Endothelial cell of umbilical vein (primary cell): Measurements from ENCODE around the gene ZP3. TPM values are rescaled to one million over a fixed set of nuclear protein-coding genes. Genes with fewer than 3 reads are reported as not detected.

Experiments
- BruUV-seq: library from RNA; stranded (reverse); fragments of 400-500 nt; replicated peaks from 2 replicates; lab custom pipeline; 2021; lab: Mats Ljungman, UMichigan
- CTCF ChIA-PET: fragments of 300-600, 350-600 bp; sonication (Branson Sonifier 250); formaldehyde crosslinking; loops from one replicate; lab custom pipeline; 2021; ENCODE audit warnings: antibody characterized with exemption, inconsistent platforms; lab: Charles Lee
- POLR2A ChIA-PET: fragments of 300-600, 350-600 bp; sonication (Branson Sonifier 250); formaldehyde crosslinking; loops from one replicate; lab custom pipeline; 2021; ENCODE audit warnings: antibody characterized with exemption, inconsistent platforms; lab: Charles Lee
- DNase-seq: peaks from one replicate; pipeline ENCODE4 v3.0.0-alpha.2; 2011; ENCODE audit warnings: low read depth, low spot score
- FAIRE-seq: peaks from 2 replicates; lab custom pipeline; 2011; peaks lifted over from hg19 to GRCh38; lab: Jason Lieb, UNC
- H2AFZ ChIP-seq: 2 replicates; pipeline ENCODE4 v1.6.0; 2012; ENCODE audit warnings: low read depth, low read length, control low read depth, inconsistent platforms
- H3K27ac ChIP-seq: 2 replicates; pipeline ENCODE4 v1.5.1; 2011; ENCODE audit warnings: low read depth, mild to moderate bottlenecking, control low read depth, low read length, moderate library complexity; ENCODE audit not compliant: insufficient read depth
- H3K27me3 ChIP-seq, 2 experiments: 2 replicates each; pipeline versions ENCODE4 v1.6.0 to v1.6.1; 2011; ENCODE audit warnings: low read length in 2 of 2, mixed read lengths in 1 of 2; ENCODE audit not compliant: control insufficient read depth in 2 of 2, insufficient read depth in 2 of 2
- H3K36me3 ChIP-seq, 2 experiments: 2 replicates in 1 of 2; 3 replicates in 1 of 2; pipeline ENCODE4 v1.5.1; 2011; ENCODE audit warnings: low read length in 2 of 2, mild to moderate bottlenecking in 1 of 2, moderate library complexity in 1 of 2; ENCODE audit not compliant: control insufficient read depth in 2 of 2, insufficient read depth in 2 of 2; ENCODE audit errors: extremely low read depth in 1 of 2
- H3K4me1 ChIP-seq: 3 replicates; pipeline ENCODE4 v1.5.1; 2011; ENCODE audit warnings: mild to moderate bottlenecking, low read length; ENCODE audit not compliant: control insufficient read depth, insufficient read depth; ENCODE audit errors: extremely low read depth
- H3K4me2 ChIP-seq: 2 replicates; pipeline ENCODE4 v1.6.1; 2011; ENCODE audit warnings: low read length, control low read depth, mixed read lengths; ENCODE audit not compliant: insufficient read depth
- H3K4me3 ChIP-seq, 3 experiments: fragments of 200-600 bp in 1 of 3; sonication (generic), shearing (Covaris generic) in 1 of 3; replicated peaks in 1 of 3; 2 replicates each; pipeline ENCODE4 v1.5.1; 2011 to 2016; ENCODE audit warnings: control low read depth in 3 of 3, low read length in 3 of 3, mild to moderate bottlenecking in 2 of 3, inconsistent platforms in 1 of 3, low read depth in 1 of 3, moderate library complexity in 1 of 3; ENCODE audit not compliant: insufficient read depth in 1 of 3
- H3K79me2 ChIP-seq: 2 replicates; pipeline ENCODE4 v1.6.0; 2012; ENCODE audit warnings: low read length, inconsistent platforms; ENCODE audit not compliant: control insufficient read depth, insufficient read depth
- H3K9ac ChIP-seq: replicated peaks from 2 replicates; pipeline ENCODE3; 2011; ENCODE audit warnings: low read length, control low read depth; ENCODE audit not compliant: insufficient read depth; ENCODE audit errors: extremely low read depth
- H3K9me1 ChIP-seq: replicated peaks from 3 replicates; pipeline ENCODE4 v1.6.0; 2011; ENCODE audit warnings: mild to moderate bottlenecking, low read length; ENCODE audit not compliant: control insufficient read depth, insufficient read depth; ENCODE audit errors: extremely low read depth
- H3K9me3 ChIP-seq: replicated peaks from 2 replicates; pipeline ENCODE4 v1.5.1; 2012; ENCODE audit warnings: low read length, inconsistent platforms; ENCODE audit not compliant: control insufficient read depth, insufficient read depth
- H4K20me1 ChIP-seq: replicated peaks from 2 replicates; pipeline ENCODE3; 2011; ENCODE audit warnings: mild to moderate bottlenecking, low read length; ENCODE audit not compliant: control insufficient read depth, insufficient read depth; ENCODE audit errors: extremely low read depth
- EZH2 ChIP-seq: IDR thresholded peaks from 2 replicates; pipeline ENCODE4 v1.6.1; 2012; ENCODE audit warnings: borderline replicate concordance, low read depth, mild to moderate bottlenecking, moderate library complexity, low read length, inconsistent platforms; ENCODE audit not compliant: severe bottlenecking
- FOS ChIP-seq: IDR thresholded peaks from 2 replicates; pipeline ENCODE4 v1.6.1; 2011; ENCODE audit warnings: mild to moderate bottlenecking, low read length, moderate library complexity, borderline replicate concordance; ENCODE audit not compliant: insufficient read depth
- GATA2 ChIP-seq: IDR thresholded peaks from 2 replicates; pipeline ENCODE4 v1.7.0; 2011; ENCODE audit warnings: low read depth, mild to moderate bottlenecking, moderate library complexity, mixed read lengths, low read length; ENCODE audit not compliant: insufficient read length, insufficient read depth
- JUN ChIP-seq: IDR thresholded peaks from 2 replicates; pipeline ENCODE4 v1.6.1; 2011; ENCODE audit warnings: borderline replicate concordance, low read depth; ENCODE audit not compliant: insufficient read length, insufficient read depth
- MYC ChIP-seq: IDR thresholded peaks from one replicate; pipeline ENCODE4 v1.6.1; 2011; ENCODE audit warnings: mild to moderate bottlenecking, low read depth, low read length
- POLR2A ChIP-seq: IDR thresholded peaks from 2 replicates; pipeline ENCODE4 v1.6.1; 2012; ENCODE audit warnings: low read depth, mild to moderate bottlenecking, control low read depth, low read length
- POLR2AphosphoS5 ChIP-seq: IDR thresholded peaks from 2 replicates; pipeline ENCODE4 v1.6.1; 2012; ENCODE audit warnings: low read depth, mild to moderate bottlenecking, control low read depth, low read length, moderate library complexity; ENCODE audit not compliant: insufficient read depth
- dilution Hi-C: fragments of 300-500 bp; cut with MboI; formaldehyde crosslinking; loops from one replicate; pipeline ENCODE4 v1.15.0; 2019; ENCODE audit warnings: low sequenced_read_pairs; ENCODE audit not compliant: extremely low pct_ligation_motif_present
- intact Hi-C: fragments of 100-400 bp; cut with micrococcal nuclease; formaldehyde crosslinking; loops from one replicate; pipeline ENCODE4 v1.10.0; 2022
- polyA plus RNA-seq, 4 experiments: library from polyadenylated mRNA; depleted of rRNA in 3 of 4; stranded (reverse) in 3 of 4; unstranded in 1 of 4; fragments of >200 nt; gene quantifications; 2 replicates each; pipeline versions ENCODE4 v1.2.1 to v1.2.3, GENCODE V29; 2011 to 2012; ENCODE audit warnings: missing spikeins in 1 of 4
- total RNA-seq: library from RNA; stranded (reverse); gene quantifications from 2 replicates; pipeline ENCODE4 v1.2.3, GENCODE V29; 2021
- TF ChIP-seq, protein P1 (sequence below), 2 donors: IDR thresholded peaks; 1 replicate in 1 of 2; 2 replicates in 1 of 2; pipeline ENCODE4 v1.5.1; 2011; ENCODE audit warnings: low read length in 2 of 2, mild to moderate bottlenecking in 2 of 2, moderate library complexity in 2 of 2, control low read depth in 1 of 2, inconsistent platforms in 1 of 2, low read depth in 1 of 2; ENCODE audit not compliant: insufficient read depth in 1 of 2; ENCODE audit errors: extremely low read depth in 1 of 2
- TF ChIP-seq, protein P2 (sequence below): IDR thresholded peaks from 2 replicates; pipeline ENCODE4 v1.6.1; 2011; ENCODE audit not compliant: insufficient read depth, insufficient read length

Gene ZP3
- total and polyA plus RNA-seq, 2 donors (not counting 3 experiments of a cell fraction or from before 2014, with no cell fraction given): 3.0 to 4.0 TPM

GRCh38 chr7:76426246-76426645, 1.5 kb downstream of the ZP3 start:
- Histone ChIP-seq H3K27me3 (no peaks in the 10 kb centered on the region), H3K9me3 (no peaks in the 10 kb centered on the region), H2AFZ (no peak overlapping the region), H3K27ac (no peak overlapping the region), H3K4me1 (peaks cover 9% of the 10 kb centered on the region), H3K79me2 (no peaks in the 10 kb centered on the region), H3K9ac (no peak overlapping the region), H3K4me2 (no peak overlapping the region), H3K4me3 (no peak overlapping the region), H3K36me3 (no peaks in the 10 kb centered on the region), H4K20me1 (no peaks in the 10 kb centered on the region), H3K9me1 (no peaks in the 10 kb centered on the region)
- DNase-seq: no peak
- no TSS peak for BruUV-seq
- TF ChIP-seq FOS (no peak), JUN (no peak), GATA2 (no peak), POLR2AphosphoS5 (no peak), POLR2A (no peak), EZH2 (no peak), MYC (no peak)
- TF ChIP-seq, protein P1, sequence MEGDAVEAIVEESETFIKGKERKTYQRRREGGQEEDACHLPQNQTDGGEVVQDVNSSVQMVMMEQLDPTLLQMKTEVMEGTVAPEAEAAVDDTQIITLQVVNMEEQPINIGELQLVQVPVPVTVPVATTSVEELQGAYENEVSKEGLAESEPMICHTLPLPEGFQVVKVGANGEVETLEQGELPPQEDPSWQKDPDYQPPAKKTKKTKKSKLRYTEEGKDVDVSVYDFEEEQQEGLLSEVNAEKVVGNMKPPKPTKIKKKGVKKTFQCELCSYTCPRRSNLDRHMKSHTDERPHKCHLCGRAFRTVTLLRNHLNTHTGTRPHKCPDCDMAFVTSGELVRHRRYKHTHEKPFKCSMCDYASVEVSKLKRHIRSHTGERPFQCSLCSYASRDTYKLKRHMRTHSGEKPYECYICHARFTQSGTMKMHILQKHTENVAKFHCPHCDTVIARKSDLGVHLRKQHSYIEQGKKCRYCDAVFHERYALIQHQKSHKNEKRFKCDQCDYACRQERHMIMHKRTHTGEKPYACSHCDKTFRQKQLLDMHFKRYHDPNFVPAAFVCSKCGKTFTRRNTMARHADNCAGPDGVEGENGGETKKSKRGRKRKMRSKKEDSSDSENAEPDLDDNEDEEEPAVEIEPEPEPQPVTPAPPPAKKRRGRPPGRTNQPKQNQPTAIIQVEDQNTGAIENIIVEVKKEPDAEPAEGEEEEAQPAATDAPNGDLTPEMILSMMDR (IDR thresholded peaks at IDR 0.05; ENCODE audit: extremely low read depth in 1 of 2, insufficient read depth in 1 of 2, low read depth in 1 of 2, low read length in 2 of 2): no peak
- TF ChIP-seq, protein P2, sequence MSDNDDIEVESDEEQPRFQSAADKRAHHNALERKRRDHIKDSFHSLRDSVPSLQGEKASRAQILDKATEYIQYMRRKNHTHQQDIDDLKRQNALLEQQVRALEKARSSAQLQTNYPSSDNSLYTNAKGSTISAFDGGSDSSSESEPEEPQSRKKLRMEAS: no peak
- intact Hi-C loops (no loop called here), dilution Hi-C loops (no loop called here)
- ChIA-PET POLR2A (no interaction called here), CTCF (no interaction called here)
- FAIRE-seq: no peak
